Neural progenitor cell (in vitro differentiated cells): ENCODE results near the gene WDR20.

Experiments used
- EZH2 ChIP-seq: fragments of 200-600 bp; sonication (generic); IDR thresholded peaks from 2 replicates; pipeline ENCODE4 v1.6.1; 2017; ENCODE audit warnings: antibody characterized with exemption, mild to moderate bottlenecking, moderate library complexity
- TF ChIP-seq, protein P1 (sequence below): fragments of 200-600 bp; sonication (generic); IDR thresholded peaks from 2 replicates; pipeline ENCODE4 v1.5.1; 2017; ENCODE audit warnings: antibody characterized with exemption, mild to moderate bottlenecking

DNA sequence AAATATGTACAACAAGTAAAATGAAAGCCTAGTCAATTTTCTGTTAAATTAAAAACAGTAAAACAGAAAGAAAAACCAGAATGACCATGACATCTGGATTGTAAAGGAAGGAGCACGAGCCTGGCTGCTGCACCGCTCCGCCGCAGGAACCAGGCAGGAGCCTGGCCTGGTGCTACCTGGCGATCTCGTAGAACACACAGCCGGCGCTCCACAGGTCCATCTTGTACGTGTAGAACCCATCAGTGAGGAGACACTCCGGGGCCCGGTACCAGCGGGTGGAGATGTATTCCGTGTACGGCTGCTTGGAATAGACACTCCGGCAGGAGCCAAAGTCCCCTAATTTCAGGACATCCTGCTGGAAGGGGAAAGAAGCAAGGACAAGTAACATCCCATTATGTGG lies 110.9 kb downstream of the WDR20 start:
- no peak for TF ChIP-seq EZH2
- TF ChIP-seq, protein P1, sequence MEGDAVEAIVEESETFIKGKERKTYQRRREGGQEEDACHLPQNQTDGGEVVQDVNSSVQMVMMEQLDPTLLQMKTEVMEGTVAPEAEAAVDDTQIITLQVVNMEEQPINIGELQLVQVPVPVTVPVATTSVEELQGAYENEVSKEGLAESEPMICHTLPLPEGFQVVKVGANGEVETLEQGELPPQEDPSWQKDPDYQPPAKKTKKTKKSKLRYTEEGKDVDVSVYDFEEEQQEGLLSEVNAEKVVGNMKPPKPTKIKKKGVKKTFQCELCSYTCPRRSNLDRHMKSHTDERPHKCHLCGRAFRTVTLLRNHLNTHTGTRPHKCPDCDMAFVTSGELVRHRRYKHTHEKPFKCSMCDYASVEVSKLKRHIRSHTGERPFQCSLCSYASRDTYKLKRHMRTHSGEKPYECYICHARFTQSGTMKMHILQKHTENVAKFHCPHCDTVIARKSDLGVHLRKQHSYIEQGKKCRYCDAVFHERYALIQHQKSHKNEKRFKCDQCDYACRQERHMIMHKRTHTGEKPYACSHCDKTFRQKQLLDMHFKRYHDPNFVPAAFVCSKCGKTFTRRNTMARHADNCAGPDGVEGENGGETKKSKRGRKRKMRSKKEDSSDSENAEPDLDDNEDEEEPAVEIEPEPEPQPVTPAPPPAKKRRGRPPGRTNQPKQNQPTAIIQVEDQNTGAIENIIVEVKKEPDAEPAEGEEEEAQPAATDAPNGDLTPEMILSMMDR: no peak
